ENCODE measurements around the gene MLH3.

The MLH3 gene

DNA sequence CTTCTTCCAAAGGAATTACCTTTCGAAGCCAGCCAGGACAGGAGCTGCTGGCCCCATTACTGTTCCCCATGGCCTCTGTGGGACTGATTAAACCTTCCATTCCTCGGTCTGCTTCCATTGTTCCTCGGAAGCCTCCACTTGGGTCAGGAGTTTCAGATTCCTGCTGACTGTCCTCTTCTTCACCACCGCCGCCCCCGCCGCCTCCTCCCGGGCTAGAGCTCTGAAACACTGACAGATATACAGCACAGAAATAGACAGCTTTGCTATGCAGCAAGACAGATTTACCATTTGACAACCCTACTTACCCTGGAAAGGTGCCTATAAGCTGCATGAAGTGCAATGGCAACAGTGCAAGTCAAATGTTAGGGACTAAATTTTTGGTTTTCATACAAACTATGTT, 40.0 kb upstream of the MLH3 start:
- H3K4me3 ChIP-seq (ENCODE audit: low read length): no peak overlapping the region
- TF ChIP-seq, protein P1, sequence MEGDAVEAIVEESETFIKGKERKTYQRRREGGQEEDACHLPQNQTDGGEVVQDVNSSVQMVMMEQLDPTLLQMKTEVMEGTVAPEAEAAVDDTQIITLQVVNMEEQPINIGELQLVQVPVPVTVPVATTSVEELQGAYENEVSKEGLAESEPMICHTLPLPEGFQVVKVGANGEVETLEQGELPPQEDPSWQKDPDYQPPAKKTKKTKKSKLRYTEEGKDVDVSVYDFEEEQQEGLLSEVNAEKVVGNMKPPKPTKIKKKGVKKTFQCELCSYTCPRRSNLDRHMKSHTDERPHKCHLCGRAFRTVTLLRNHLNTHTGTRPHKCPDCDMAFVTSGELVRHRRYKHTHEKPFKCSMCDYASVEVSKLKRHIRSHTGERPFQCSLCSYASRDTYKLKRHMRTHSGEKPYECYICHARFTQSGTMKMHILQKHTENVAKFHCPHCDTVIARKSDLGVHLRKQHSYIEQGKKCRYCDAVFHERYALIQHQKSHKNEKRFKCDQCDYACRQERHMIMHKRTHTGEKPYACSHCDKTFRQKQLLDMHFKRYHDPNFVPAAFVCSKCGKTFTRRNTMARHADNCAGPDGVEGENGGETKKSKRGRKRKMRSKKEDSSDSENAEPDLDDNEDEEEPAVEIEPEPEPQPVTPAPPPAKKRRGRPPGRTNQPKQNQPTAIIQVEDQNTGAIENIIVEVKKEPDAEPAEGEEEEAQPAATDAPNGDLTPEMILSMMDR (conservative IDR thresholded peaks at IDR 0.05; ENCODE audit: low read length): no peak
- no peak for DNase-seq (ENCODE audit: low read depth)

DNA sequence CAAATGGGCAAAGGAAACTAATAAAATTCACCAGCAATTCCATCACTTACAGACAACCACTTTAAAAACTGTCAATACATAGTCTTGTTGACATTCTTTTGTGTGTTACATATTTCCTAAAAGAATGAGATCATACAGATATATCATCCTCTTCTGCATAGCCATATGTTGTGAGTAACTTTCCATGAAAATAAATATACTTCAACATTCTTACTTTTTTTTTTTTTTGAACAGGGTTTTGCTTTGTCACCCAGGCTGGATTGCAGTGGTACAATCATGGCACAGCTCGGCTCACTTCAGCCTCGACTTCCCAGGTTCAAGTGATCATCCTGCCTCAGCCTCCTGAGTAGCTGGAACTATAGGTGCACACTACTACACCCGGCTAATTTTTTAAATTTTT, 39.1 kb upstream of the MLH3 start:
- DNase-seq (ENCODE audit: low read depth): peak; percentile 23
- H3K4me3 ChIP-seq (ENCODE audit: low read length): no peak overlapping the region
- TF ChIP-seq, protein P1 (conservative IDR thresholded peaks at IDR 0.05; ENCODE audit: low read length): no peak

DNA sequence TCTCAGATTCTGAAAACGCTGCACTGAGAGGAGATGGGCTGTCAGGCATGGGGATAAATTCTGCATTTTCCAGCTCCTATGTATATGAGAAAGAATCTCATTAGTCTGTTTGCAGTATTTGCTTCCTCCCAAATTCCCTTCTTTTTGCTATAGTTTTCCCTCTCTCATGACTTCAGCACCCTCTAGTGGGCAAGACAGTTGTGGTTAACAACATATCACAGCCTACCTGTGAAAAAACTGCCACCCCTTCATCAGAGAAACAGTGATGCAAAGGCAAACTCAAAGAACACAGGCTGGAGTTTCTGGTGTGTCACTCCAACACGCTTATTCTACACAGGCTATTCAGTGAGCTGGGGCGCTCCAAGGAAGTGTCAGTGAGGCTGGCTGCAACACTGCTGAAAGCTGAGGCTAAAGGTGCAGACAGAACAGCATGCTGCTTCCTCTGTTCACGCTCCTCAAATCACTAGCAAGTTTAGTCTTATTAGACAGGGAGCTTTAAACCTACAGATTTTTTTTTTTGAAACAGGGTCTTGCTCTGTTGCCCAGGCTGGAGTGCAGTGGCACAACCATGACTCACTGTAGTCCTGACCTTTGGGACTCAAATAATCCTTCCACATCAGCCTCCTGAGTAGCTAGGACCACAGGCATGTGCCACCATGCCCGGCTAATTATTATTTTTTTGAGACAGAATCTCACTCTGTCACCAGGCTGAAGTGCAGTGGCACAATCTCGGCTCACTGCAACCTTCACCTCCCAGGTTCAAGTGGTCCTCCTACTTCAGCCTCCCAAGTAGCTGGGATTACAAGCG, 37.5 kb upstream of the MLH3 start:
- TF ChIP-seq, protein P1 (conservative IDR thresholded peaks at IDR 0.05; ENCODE audit: low read length): peak; percentile 91
- DNase-seq (ENCODE audit: low read depth): peak; percentile 60
- no peak overlapping the region for H3K4me3 ChIP-seq (ENCODE audit: low read length)

DNA sequence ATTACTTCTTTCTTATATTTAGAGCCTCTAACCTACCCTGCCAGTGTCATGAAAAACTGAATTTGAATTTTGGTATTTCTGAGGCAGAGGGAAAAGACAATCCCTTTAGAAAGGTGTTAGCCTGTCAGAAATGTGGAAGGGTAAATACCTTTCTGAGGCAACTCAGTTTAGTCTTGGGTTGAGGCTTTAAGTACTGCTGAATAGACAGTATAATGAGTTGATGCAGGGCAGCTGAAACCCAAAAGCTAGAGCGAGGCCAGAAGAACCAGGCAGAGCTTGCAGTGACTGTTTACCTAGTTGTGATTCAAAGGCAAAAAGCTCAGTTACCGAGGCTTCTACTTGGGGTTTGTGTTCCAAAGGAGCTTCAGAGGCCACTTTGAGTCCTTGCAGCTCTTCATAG, 36.9 kb upstream of the MLH3 start:
- no peak for DNase-seq (ENCODE audit: low read depth)
- H3K4me3 ChIP-seq (ENCODE audit: low read length): no peak overlapping the region
- TF ChIP-seq, protein P1 (conservative IDR thresholded peaks at IDR 0.05; ENCODE audit: low read length): no peak

DNA sequence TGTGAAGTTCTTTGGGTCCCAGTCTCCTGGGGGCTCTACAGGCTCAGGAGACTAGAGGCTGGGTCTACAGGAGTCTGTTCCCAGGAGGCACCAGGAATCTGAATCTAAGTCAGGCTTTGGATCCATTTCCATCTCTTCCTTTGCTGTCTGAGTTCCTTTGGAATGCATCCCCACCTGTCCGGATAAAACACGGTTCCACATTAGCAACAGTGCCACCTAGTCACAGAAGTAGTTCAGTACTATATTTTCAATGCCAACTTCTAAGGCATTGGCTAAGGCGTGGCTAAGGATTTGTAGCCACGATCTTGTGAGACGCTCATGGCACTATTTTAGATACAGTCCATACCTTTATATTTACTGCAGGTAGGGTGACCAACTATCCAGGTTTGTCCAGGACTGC, 33.2 kb upstream of the MLH3 start:
- TF ChIP-seq, protein P1 (conservative IDR thresholded peaks at IDR 0.05; ENCODE audit: low read length): no peak; the same call in 1 of the 2 replicates
- DNase-seq (ENCODE audit: low read depth): no peak
- no peak overlapping the region for H3K4me3 ChIP-seq (ENCODE audit: low read length)

DNA sequence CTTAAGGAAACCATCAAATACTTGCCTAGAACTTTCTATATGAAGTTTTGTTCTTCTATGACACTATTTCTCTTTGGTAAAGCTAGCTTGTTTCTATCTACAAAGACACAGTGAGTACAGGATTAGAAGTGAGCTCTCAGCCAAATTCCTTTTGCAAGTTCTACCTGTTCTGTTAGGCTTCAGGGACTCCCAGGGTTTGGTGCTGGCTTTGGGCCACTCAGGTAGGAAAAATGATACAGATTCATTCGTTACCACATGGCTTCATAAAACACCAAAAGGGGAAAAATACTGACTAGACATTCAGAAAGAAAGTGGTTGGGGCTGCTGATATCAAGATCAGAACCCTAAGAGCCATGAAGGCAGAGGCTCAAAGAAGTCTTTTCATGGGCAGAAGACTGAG, 32.0 kb upstream of the MLH3 start:
- no peak for DNase-seq (ENCODE audit: low read depth)
- H3K4me3 ChIP-seq (ENCODE audit: low read length): no peak overlapping the region
- TF ChIP-seq, protein P1 (conservative IDR thresholded peaks at IDR 0.05; ENCODE audit: low read length): no peak

DNA sequence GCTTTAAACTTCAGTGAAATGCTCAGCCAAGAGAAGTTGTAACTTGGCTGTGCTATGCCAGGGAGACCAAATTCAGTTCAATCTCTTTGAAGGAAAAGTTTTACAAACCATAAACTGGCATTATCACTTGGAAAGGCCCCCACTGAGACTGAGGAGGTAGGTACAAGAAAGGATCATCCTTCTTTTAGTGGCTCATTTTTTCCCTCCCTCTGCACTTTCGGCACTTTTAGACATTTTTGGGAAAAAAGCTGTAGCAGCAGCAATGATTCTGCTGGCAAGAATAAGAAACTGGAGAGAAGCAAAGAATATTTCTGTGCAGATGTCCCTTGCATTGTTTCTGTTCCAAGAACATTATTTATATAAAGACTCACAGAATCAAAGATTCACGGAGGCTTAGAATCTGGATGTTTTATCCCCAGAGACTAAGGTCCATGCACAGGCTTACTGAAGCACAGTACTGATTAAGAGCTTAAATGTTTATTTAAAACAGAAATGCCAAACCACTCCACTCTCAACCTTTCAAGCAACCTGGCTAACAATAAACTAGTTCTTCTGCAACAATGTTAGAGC, 30.5 kb upstream of the MLH3 start:
- H3K4me3 ChIP-seq (ENCODE audit: low read length): no peak overlapping the region
- TF ChIP-seq, protein P1 (conservative IDR thresholded peaks at IDR 0.05; ENCODE audit: low read length): no peak
- no peak for DNase-seq (ENCODE audit: low read depth)
